H1 (cell line): ENCODE measurements around the gene GPR39. TPM values are rescaled to one million over a fixed set of nuclear protein-coding genes. Genes with fewer than 3 reads are reported as not detected.

Source experiments
- CTCF ChIA-PET: fragments of 300-600 bp; sonication (Branson Sonifier 250); formaldehyde crosslinking; loops from one replicate; lab custom pipeline; 2021; ENCODE audit not compliant: partially characterized antibody; lab: Charles Lee
- POLR2A ChIA-PET: fragments of 300-600 bp; sonication (Branson Sonifier 250); formaldehyde crosslinking; loops from one replicate; lab custom pipeline; 2021; ENCODE audit warnings: inconsistent platforms; ENCODE audit not compliant: partially characterized antibody; lab: Charles Lee
- DNase-seq, 2 experiments: peaks; one replicate each; pipeline versions ENCODE4 v3.0.0 to v3.0.0-alpha.2; 2010 to 2022; ENCODE audit warnings: low spot score in 2 of 2, low read depth in 1 of 2, mixed read lengths in 1 of 2
- FAIRE-seq: peaks from 2 replicates; lab custom pipeline; 2011; peaks lifted over from hg19 to GRCh38; lab: Jason Lieb, UNC
- H2AFZ ChIP-seq: 2 replicates; pipeline ENCODE4 v1.8.1; 2012; ENCODE audit warnings: low read length, inconsistent platforms
- H2AK5ac ChIP-seq: 2 replicates; pipeline ENCODE4 v1.6.1; 2013; ENCODE audit warnings: low read depth, low read length
- H2BK120ac ChIP-seq: replicated peaks from 2 replicates; pipeline ENCODE3; 2013; ENCODE audit warnings: low read depth, low read length, inconsistent platforms
- H2BK12ac ChIP-seq: 2 replicates; pipeline ENCODE4 v1.6.1; 2013; ENCODE audit warnings: low read depth, low read length
- H2BK15ac ChIP-seq: 2 replicates; pipeline ENCODE4 v1.6.1; 2013; ENCODE audit warnings: low read length
- H2BK20ac ChIP-seq: 2 replicates; pipeline ENCODE4 v1.6.1; 2013; ENCODE audit warnings: low read length
- H2BK5ac ChIP-seq: 2 replicates; pipeline ENCODE4 v1.6.1; 2013; ENCODE audit warnings: low read depth, low read length
- H3K14ac ChIP-seq: 2 replicates; pipeline ENCODE4 v1.6.1; 2013; ENCODE audit warnings: inconsistent platforms; ENCODE audit not compliant: insufficient read length
- H3K18ac ChIP-seq: 2 replicates; pipeline ENCODE4 v1.6.1; 2013; ENCODE audit warnings: low read length; ENCODE audit errors: extremely low read depth
- H3K23ac ChIP-seq: 2 replicates; pipeline ENCODE4 v1.6.1; 2013; ENCODE audit warnings: inconsistent platforms; ENCODE audit not compliant: insufficient read length
- H3K23me2 ChIP-seq: 2 replicates; pipeline ENCODE4 v1.6.1; 2013; ENCODE audit warnings: low read depth, low read length
- H3K27ac ChIP-seq: 2 replicates; pipeline ENCODE4 v1.6.1; 2011; ENCODE audit warnings: low read depth, low read length, inconsistent platforms
- H3K27me3 ChIP-seq, 4 experiments: replicated peaks in 1 of 4; 1 replicate in 1 of 4; 2 replicates in 3 of 4; pipeline versions ENCODE4 v1.6.1 to v1.8.1; 2011 to 2013; ENCODE audit warnings: low read length in 3 of 4, mild to moderate bottlenecking in 3 of 4, inconsistent platforms in 2 of 4, mixed read lengths in 2 of 4, moderate library complexity in 1 of 4; ENCODE audit not compliant: control insufficient read depth in 3 of 4, insufficient read depth in 3 of 4; ENCODE audit errors: extremely low read depth in 1 of 4
- H3K36me3 ChIP-seq, 4 experiments: 2 replicates each; pipeline versions ENCODE4 v1.6.1 to v1.8.1; 2011 to 2013; ENCODE audit warnings: mild to moderate bottlenecking in 4 of 4, low read length in 3 of 4, moderate library complexity in 2 of 4, control low read depth in 1 of 4, inconsistent platforms in 1 of 4; ENCODE audit not compliant: insufficient read depth in 4 of 4, control insufficient read depth in 2 of 4
- H3K4ac ChIP-seq: replicated peaks from 2 replicates; pipeline ENCODE3; 2013; ENCODE audit warnings: low read length, low read depth, mixed read lengths, inconsistent platforms; ENCODE audit not compliant: insufficient read length
- H3K4me1 ChIP-seq, 4 experiments: replicated peaks in 1 of 4; 1 replicate in 1 of 4; 2 replicates in 3 of 4; pipeline versions ENCODE4 v1.6.1 to v1.8.1; 2011 to 2013; ENCODE audit warnings: low read length in 3 of 4, inconsistent platforms in 2 of 4, mixed read lengths in 1 of 4; ENCODE audit not compliant: insufficient read depth in 4 of 4, control insufficient read depth in 3 of 4
- H3K4me2 ChIP-seq, 2 experiments: 2 replicates each; pipeline versions ENCODE4 v1.6.1 to v1.8.1; 2011 to 2013; ENCODE audit warnings: low read depth in 2 of 2, low read length in 2 of 2, control low read depth in 1 of 2, inconsistent platforms in 1 of 2, mild to moderate bottlenecking in 1 of 2; ENCODE audit not compliant: insufficient read depth in 1 of 2
- H3K4me3 ChIP-seq, 4 experiments: fragments of 200-600, 300-600 bp in 1 of 4; sonication (generic), shearing (Covaris generic), sonication (Bioruptor Twin) in 1 of 4; 2 replicates each; pipeline versions ENCODE4 v1.5.1 to v1.8.1; 2011 to 2016; ENCODE audit warnings: low read length in 4 of 4, low read depth in 3 of 4, control low read depth in 2 of 4, inconsistent platforms in 2 of 4, mild to moderate bottlenecking in 2 of 4, mixed read lengths in 1 of 4, moderate library complexity in 1 of 4; ENCODE audit not compliant: insufficient read depth in 2 of 4; ENCODE audit errors: extremely low read depth in 1 of 4
- H3K56ac ChIP-seq: replicated peaks from 2 replicates; pipeline ENCODE3; 2013; ENCODE audit warnings: low read depth, mild to moderate bottlenecking, mixed read lengths, low read length, inconsistent platforms; ENCODE audit not compliant: insufficient read length
- H3K79me1 ChIP-seq: 2 replicates; pipeline ENCODE4 v1.6.1; 2013; ENCODE audit warnings: low read depth, low read length, control low read depth
- H3K79me2 ChIP-seq, 2 experiments: 2 replicates each; pipeline versions ENCODE4 v1.6.1 to v1.8.1; 2012 to 2013; ENCODE audit warnings: low read length in 2 of 2, mild to moderate bottlenecking in 2 of 2, inconsistent platforms in 1 of 2; ENCODE audit not compliant: insufficient read depth in 2 of 2, control insufficient read depth in 1 of 2
- H3K9ac ChIP-seq, 4 experiments: replicated peaks in 1 of 4; 1 replicate in 1 of 4; 2 replicates in 3 of 4; pipeline versions ENCODE4 v1.6.1 to v1.8.1; 2011 to 2013; ENCODE audit warnings: low read depth in 3 of 4, low read length in 3 of 4, control low read depth in 2 of 4, mild to moderate bottlenecking in 2 of 4, moderate library complexity in 2 of 4, inconsistent platforms in 1 of 4; ENCODE audit errors: extremely low read depth in 1 of 4
- H3K9me3 ChIP-seq, 2 experiments: 2 replicates each; pipeline versions ENCODE4 v1.6.1 to v1.8.1; 2012 to 2013; ENCODE audit warnings: mild to moderate bottlenecking in 2 of 2, moderate library complexity in 2 of 2, control low read depth in 1 of 2, inconsistent platforms in 1 of 2, low read depth in 1 of 2, low read length in 1 of 2, mixed read lengths in 1 of 2; ENCODE audit not compliant: insufficient read depth in 2 of 2
- H4K20me1 ChIP-seq, 2 experiments: replicated peaks in 1 of 2; 2 replicates each; pipeline versions ENCODE3 to v1.8.1; 2011 to 2013; ENCODE audit warnings: inconsistent platforms in 2 of 2, low read length in 2 of 2, mild to moderate bottlenecking in 1 of 2; ENCODE audit not compliant: insufficient read depth in 2 of 2, control insufficient read depth in 1 of 2
- H4K5ac ChIP-seq: 2 replicates; pipeline ENCODE4 v1.6.1; 2013; ENCODE audit warnings: low read length, low read depth, mixed read lengths, inconsistent platforms; ENCODE audit not compliant: insufficient read length
- H4K8ac ChIP-seq: 2 replicates; pipeline ENCODE4 v1.8.0; 2013; ENCODE audit warnings: mild to moderate bottlenecking, moderate library complexity, low read length, inconsistent platforms; ENCODE audit not compliant: insufficient read depth; ENCODE audit errors: extremely low read depth
- H4K91ac ChIP-seq: replicated peaks from 2 replicates; pipeline ENCODE3; 2013; ENCODE audit warnings: low read length, mixed read lengths, inconsistent platforms; ENCODE audit not compliant: insufficient read length
- BRCA1 ChIP-seq: IDR thresholded peaks from 2 replicates; pipeline ENCODE4 v1.6.1; 2012; ENCODE audit warnings: low read depth, low read length, improper control_type of control experiment
- CTBP2 ChIP-seq: IDR thresholded peaks from 2 replicates; pipeline ENCODE4 v1.7.0; 2011; ENCODE audit warnings: borderline replicate concordance, mild to moderate bottlenecking, moderate library complexity, mixed read lengths, low read length; ENCODE audit not compliant: insufficient read depth, insufficient read length
- GABPA ChIP-seq: IDR thresholded peaks from 2 replicates; pipeline ENCODE4 v1.6.1; 2011; ENCODE audit warnings: mild to moderate bottlenecking, low read length, moderate library complexity, borderline replicate concordance; ENCODE audit not compliant: insufficient read depth
- HDAC6 ChIP-seq: IDR thresholded peaks from one replicate; pipeline ENCODE4 v1.7.1; 2012; ENCODE audit warnings: low read depth, mild to moderate bottlenecking, inconsistent platforms, low read length, moderate library complexity
- JUND ChIP-seq: IDR thresholded peaks from 2 replicates; pipeline ENCODE4 v1.6.1; 2011; ENCODE audit warnings: mild to moderate bottlenecking, improper control_type of control experiment, low read length
- KDM1A ChIP-seq: fragments of 200-600, 300-600 bp; sonication (generic); IDR thresholded peaks from 2 replicates; pipeline ENCODE4 v1.7.1; 2016; ENCODE audit warnings: mild to moderate bottlenecking, low read length, borderline replicate concordance
- MAFK ChIP-seq: IDR thresholded peaks from 2 replicates; pipeline ENCODE4 v1.6.1; 2012; ENCODE audit warnings: low read depth, mild to moderate bottlenecking, improper control_type of control experiment, low read length
- RNF2 ChIP-seq: fragments of 200-900, 300-1000 bp; sonication (generic); IDR thresholded peaks from 2 replicates; pipeline ENCODE4 v1.7.1; 2016; ENCODE audit warnings: borderline replicate concordance, low read depth, mild to moderate bottlenecking, antibody characterized with exemption, low read length; ENCODE audit not compliant: poor library complexity, severe bottlenecking; ENCODE audit errors: missing control alignments
- SIN3A ChIP-seq, 2 experiments: IDR thresholded peaks in 1 of 2; conservative IDR thresholded peaks in 1 of 2; 2 replicates each; pipeline ENCODE4 v1.6.1; 2011 to 2012; ENCODE audit warnings: low read length in 2 of 2, improper control_type of control experiment in 1 of 2, low read depth in 1 of 2, mild to moderate bottlenecking in 1 of 2
- TAF1 ChIP-seq: IDR thresholded peaks from 2 replicates; pipeline ENCODE4 v1.6.1; 2011; ENCODE audit warnings: mild to moderate bottlenecking, low read depth, low read length
- TCF12 ChIP-seq: IDR thresholded peaks from 2 replicates; pipeline ENCODE4 v1.6.1; 2011; ENCODE audit warnings: low read depth, mild to moderate bottlenecking, low read length
- WGBS, 2 experiments: shearing (Covaris generic) in 1 of 2; methylation state at CpG; one replicate each; pipeline versions ENCODE4 v1.1.6 to v1.1.7; 2013 to 2015; ENCODE audit warnings: low lambda C conversion rate in 2 of 2, mixed read lengths in 2 of 2, inconsistent platforms in 1 of 2, low coverage in 1 of 2, missing lambda C conversion rate in 1 of 2; ENCODE audit not compliant: insufficient replicate concordance in 2 of 2, insufficient coverage in 1 of 2, insufficient read length in 1 of 2; ENCODE audit errors: extremely low coverage in 1 of 2, missing lambda C conversion rate in 1 of 2; 5-methylcytosine and 5-hydroxymethylcytosine counted together
- polyA plus RNA-seq, 7 experiments: library from polyadenylated mRNA; depleted of rRNA in 3 of 7; stranded (reverse) in 5 of 7; unstranded in 2 of 7; fragments of >200 nt in 5 of 7; fragments of 200-250 nt in 2 of 7; gene quantifications; 1 replicate in 5 of 7; 2 replicates in 1 of 7; 4 replicates in 1 of 7; pipeline versions ENCODE4 v1.2.1 to v1.2.3, GENCODE V29; 2011 to 2013; ENCODE audit warnings: missing spikeins in 2 of 7, mixed read lengths in 2 of 7
- total RNA-seq: library from RNA; stranded (reverse); fragmentation: NEBNext Ultra II Directional; extraction: Animal tissue kit (Norgen Biotek cat#: 25700); gene quantifications from 2 replicates; pipeline ENCODE4 v1.2.1, GENCODE V29; 2021
- TF ChIP-seq, protein P1 (sequence below): IDR thresholded peaks from 2 replicates; pipeline ENCODE4 v1.6.1; 2011; ENCODE audit warnings: low read length, improper control_type of control experiment

Gene GPR39
- total and polyA plus RNA-seq, 2 of the 8 experiments (the other 6 are each of a cell fraction or from before 2014, with no cell fraction given): 0.63 to 2.7 TPM

DNA sequence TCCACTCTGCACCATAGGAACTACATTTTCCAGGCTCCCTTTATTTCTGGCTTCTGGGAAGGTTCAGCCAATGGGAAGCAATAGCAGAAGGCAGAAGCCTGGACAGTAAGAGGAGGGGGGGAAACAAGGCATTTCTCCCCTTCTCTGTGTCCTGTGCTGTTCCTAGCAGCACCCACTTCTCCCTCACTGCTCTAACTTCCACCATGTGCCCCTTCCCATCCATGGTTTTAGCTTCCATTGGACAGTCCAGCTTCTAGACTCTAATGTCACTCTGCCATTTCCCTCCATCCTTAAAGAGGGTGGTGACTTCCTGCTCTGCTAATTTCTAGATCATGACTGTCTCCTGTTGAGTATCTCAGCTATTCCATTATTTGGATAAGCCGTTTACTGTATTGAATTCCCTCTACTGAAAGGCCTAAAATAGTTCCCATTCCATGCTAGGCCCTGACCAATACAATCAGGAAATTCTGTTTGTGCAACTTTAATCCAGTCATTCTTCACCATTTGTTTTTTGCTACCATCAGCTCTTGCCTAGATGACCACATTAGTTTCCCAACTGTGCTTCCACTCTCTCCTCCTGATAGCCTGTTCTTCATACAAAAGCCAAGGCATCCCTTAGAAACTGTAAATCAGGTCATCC, 274.2 kb downstream of the GPR39 start:
- Histone ChIP-seq H3K36me3 (no peaks in the 10 kb centered on the region), H2AK5ac (no peak overlapping the region), H4K8ac (no peak overlapping the region), H2BK5ac (no peak overlapping the region), H2BK15ac (no peak overlapping the region), H2BK12ac (no peak overlapping the region), H3K56ac (no peak overlapping the region), H3K79me2 (no peaks in the 10 kb centered on the region), H3K4me2 (no peak overlapping the region), H2AFZ (no peak overlapping the region), H3K4me3 (no peak overlapping the region), H4K20me1 (no peaks in the 10 kb centered on the region), H3K23me2 (no peaks in the 10 kb centered on the region), H3K9ac (no peak overlapping the region), H3K27ac (no peak overlapping the region), H4K91ac (no peak overlapping the region), H3K79me1 (no peaks in the 10 kb centered on the region), H3K9me3 (no peaks in the 10 kb centered on the region), H3K4ac (no peak overlapping the region), H3K27me3 (no peaks in the 10 kb centered on the region), H3K14ac (no peak overlapping the region), H2BK120ac (no peak overlapping the region), H3K18ac (no peak overlapping the region), H3K4me1 (peaks cover 0 to 5% (median 2%) of the 10 kb centered on the region in 4 experiments; a peak in 2 of 7 replicates), H4K5ac (no peak overlapping the region), H3K23ac (no peak overlapping the region), H2BK20ac (no peak overlapping the region)
- CTCF ChIA-PET: no interaction called here
- FAIRE-seq (no peak), DNase-seq (no peak)
- 88% methylated on average over 1 of the region's 1 CpG; no CpG with 5 or more reads in 1 of the 2 experiments for WGBS, 2 experiments
- POLR2A ChIA-PET: no interaction called here
- TF ChIP-seq, protein P1, sequence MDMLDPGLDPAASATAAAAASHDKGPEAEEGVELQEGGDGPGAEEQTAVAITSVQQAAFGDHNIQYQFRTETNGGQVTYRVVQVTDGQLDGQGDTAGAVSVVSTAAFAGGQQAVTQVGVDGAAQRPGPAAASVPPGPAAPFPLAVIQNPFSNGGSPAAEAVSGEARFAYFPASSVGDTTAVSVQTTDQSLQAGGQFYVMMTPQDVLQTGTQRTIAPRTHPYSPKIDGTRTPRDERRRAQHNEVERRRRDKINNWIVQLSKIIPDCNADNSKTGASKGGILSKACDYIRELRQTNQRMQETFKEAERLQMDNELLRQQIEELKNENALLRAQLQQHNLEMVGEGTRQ: no peak
- TF ChIP-seq JUND (no peak), HDAC6 (no peak), TCF12 (no peak), CTBP2 (no peak), MAFK (no peak), KDM1A (no peak), RNF2 (no peak), GABPA (no peak), BRCA1 (no peak), SIN3A (conservative IDR thresholded peaks at IDR 0.05 in 1 of 2, IDR thresholded peaks at IDR 0.05 in 1 of 2; ENCODE audit: low read depth in 1 of 2, low read length in 2 of 2) (no peak), TAF1 (no peak)
